SHP77 treated with DMSO at 0.1 percent for 48 hours (cell line): ENCODE measurements around the gene PPIL6.
"Not testable (repeated sequence)": the region's sequence is repeated elsewhere in the genome, so short reads cannot be mapped to it uniquely, and the experiment has no call there.

Source experiments
- DNase-seq: peaks from one replicate; lab custom pipeline; 2025; lab: John Stamatoyannopoulos, UW

Gene PPIL6

GRCh38 chr6:109396046-109396718 is 44.2 kb downstream of the PPIL6 start:
- no peak for DNase-seq

- no peak for DNase-seq
Measured at GRCh38 chr6:109393886-109394281, 46.5 kb downstream of the PPIL6 start.

- DNase-seq = no peak
Measured at GRCh38 chr6:109393157-109393885, 47.1 kb downstream of the PPIL6 start.

- no peak for DNase-seq
Measured at GRCh38 chr6:109389650-109390274, 50.7 kb downstream of the PPIL6 start.

GRCh38 chr6:109388265-109388664 is 52.2 kb downstream of the PPIL6 start:
- DNase-seq = no peak

GRCh38 chr6:109383438-109383940 is 56.9 kb downstream of the PPIL6 start:
- DNase-seq = no peak

GRCh38 chr6:109382576-109383437 is 57.6 kb downstream of the PPIL6 start:
- peak; percentile 91 for DNase-seq

GRCh38 chr6:109381747-109382575 is 58.5 kb downstream of the PPIL6 start, which contains the start of gene CD164:
Gene CD164, minus strand, starts transcription at chr6:109382467. Its CDS starts 89 bp downstream, at chr6:109382378.
- DNase-seq = peak; percentile 82

- no peak for DNase-seq
Measured at GRCh38 chr6:109381061-109381746, 59.2 kb downstream of the PPIL6 start.

- no peak for DNase-seq
Measured at GRCh38 chr6:109379711-109380110, 60.7 kb downstream of the PPIL6 start.

GRCh38 chr6:109377717-109378116 is 62.7 kb downstream of the PPIL6 start:
- no peak for DNase-seq

- DNase-seq = no peak
Measured at GRCh38 chr6:109374326-109374892, 66.0 kb downstream of the PPIL6 start.

- DNase-seq = no peak
Measured at GRCh38 chr6:109373762-109374161, 66.7 kb downstream of the PPIL6 start.

- no peak for DNase-seq
Measured at GRCh38 chr6:109373331-109373730, 67.1 kb downstream of the PPIL6 start.

GRCh38 chr6:109372130-109372529 is 68.3 kb downstream of the PPIL6 start:
- no peak for DNase-seq

GRCh38 chr6:109370792-109371191 is 69.6 kb downstream of the PPIL6 start:
- no peak for DNase-seq

GRCh38 chr6:109370336-109370735 is 70.1 kb downstream of the PPIL6 start:
- DNase-seq = no peak

GRCh38 chr6:109369728-109370127 is 70.7 kb downstream of the PPIL6 start:
- DNase-seq = no peak

GRCh38 chr6:109364382-109365078 is 75.9 kb downstream of the PPIL6 start:
- not testable (repeated sequence) for DNase-seq
